Skeletal muscle tissue (tissue), 4 donors: ENCODE measurements around the gene LAMB1. TPM values are rescaled to one million over a fixed set of nuclear protein-coding genes. Genes with fewer than 3 reads are reported as not detected.

Experiments used
- H3K27ac ChIP-seq: one replicate; pipeline ENCODE4 v1.7.0; 2013; ENCODE audit warnings: mild to moderate bottlenecking, low read depth, low read length, inconsistent platforms
- H3K27me3 ChIP-seq, 3 donors: one replicate each; pipeline ENCODE4 v1.7.0; 2013; ENCODE audit warnings: low read length in 3 of 3; ENCODE audit not compliant: control insufficient read depth in 3 of 3, insufficient read depth in 3 of 3
- H3K36me3 ChIP-seq, 3 donors: one replicate each; pipeline ENCODE4 v1.7.0; 2013; ENCODE audit warnings: low read length in 3 of 3; ENCODE audit not compliant: control insufficient read depth in 3 of 3, insufficient read depth in 3 of 3
- H3K4me1 ChIP-seq, 3 donors: one replicate each; pipeline ENCODE4 v1.7.0; 2013; ENCODE audit warnings: low read length in 3 of 3, mild to moderate bottlenecking in 3 of 3; ENCODE audit not compliant: control insufficient read depth in 3 of 3, insufficient read depth in 3 of 3
- H3K4me3 ChIP-seq, 3 donors: one replicate each; pipeline ENCODE4 v1.7.0; 2013; ENCODE audit warnings: low read length in 3 of 3
- H3K9ac ChIP-seq, 3 donors: one replicate each; pipeline ENCODE4 v1.7.0; 2013; ENCODE audit warnings: low read length in 3 of 3, mild to moderate bottlenecking in 3 of 3, moderate library complexity in 2 of 3, low read depth in 1 of 3
- H3K9me3 ChIP-seq, 3 donors: one replicate each; pipeline ENCODE4 v1.7.0; 2013; ENCODE audit warnings: low read length in 3 of 3; ENCODE audit not compliant: control insufficient read depth in 3 of 3
- total RNA-seq: library from RNA; depleted of rRNA; stranded (reverse); fragments of >200 nt; gene quantifications from one replicate; pipeline ENCODE4 v1.2.3, GENCODE V29; 2014
- donor health status: Osteomylitis.

The LAMB1 gene
- total RNA-seq, result 195 TPM

DNA sequence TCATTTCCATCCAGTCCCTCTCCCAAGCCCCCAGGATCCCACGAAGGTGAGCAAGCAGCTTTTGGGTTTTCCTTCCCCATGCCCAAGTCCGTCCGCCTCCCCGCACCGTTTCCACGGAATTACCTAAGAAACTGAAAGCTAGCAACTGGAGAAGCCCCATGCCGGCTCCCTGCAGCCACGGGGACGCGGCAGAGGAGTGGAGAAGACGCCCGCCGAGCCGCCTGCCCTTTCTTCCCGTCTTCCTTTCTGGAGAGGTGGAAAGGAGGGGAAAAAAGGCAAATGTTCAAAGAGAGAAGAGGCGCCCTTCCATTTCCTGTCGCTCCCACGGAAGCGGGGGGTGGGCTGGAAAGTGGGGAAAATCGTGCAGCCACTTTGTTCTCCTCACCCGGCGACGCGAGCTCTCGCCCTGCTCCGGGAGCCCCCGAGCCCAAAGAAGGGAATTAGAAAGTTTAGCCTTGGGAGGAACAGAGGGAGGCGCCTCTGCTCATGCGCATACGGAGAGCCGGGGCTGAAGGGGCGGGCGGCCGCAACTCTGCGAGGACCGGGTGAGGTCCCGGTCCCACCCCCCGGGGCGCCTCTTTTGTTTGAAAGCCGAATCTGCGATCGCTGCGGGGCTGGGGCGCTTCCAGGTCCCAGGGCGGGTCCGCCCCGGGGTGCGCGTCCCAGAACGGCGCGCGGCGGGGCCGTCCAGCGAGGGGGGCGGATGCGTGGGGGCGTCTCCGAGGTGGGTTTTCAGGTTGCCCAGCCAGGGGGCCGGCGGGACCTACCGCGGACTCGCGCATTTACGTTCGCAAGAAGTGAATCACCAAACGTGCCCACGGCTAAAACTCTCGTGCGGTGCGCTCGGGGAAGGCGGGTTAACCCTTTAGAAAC, at the start of gene LAMB1:
TSS of gene LAMB1 (minus strand) at position 436 of the 873 bp plus-strand sequence. CDS start at position 160, 276 bp downstream.
- Histone ChIP-seq H3K4me3 (peak within 1 kb of the TSS; percentile 75 to 78 (median 77)), H3K9me3 (no peaks in the 10 kb centered on the region), H3K4me1 (peaks cover 19 to 28% (median 23%) of the 10 kb centered on the region in 3 donors), H3K36me3 (no peaks in the 10 kb centered on the region), H3K27ac (peak within 1 kb of the TSS; percentile 66), H3K9ac (peak within 1 kb of the TSS; percentile 61 to 73 (median 65)), H3K27me3 (peaks cover 21 to 27% (median 25%) of the 10 kb centered on the region in 3 donors)

- Histone ChIP-seq H3K4me3 (no peak overlapping the region), H3K9me3 (no peaks in the 10 kb centered on the region), H3K9ac (no peak overlapping the region), H3K27ac (no peak overlapping the region), H3K27me3 (no peaks in the 10 kb centered on the region), H3K36me3 (no peaks in the 10 kb centered on the region), H3K4me1 (no peaks in the 10 kb centered on the region)
These were observed 48.5 kb upstream of the LAMB1 start for GRCh38 chr7:108051454-108051853.

DNA sequence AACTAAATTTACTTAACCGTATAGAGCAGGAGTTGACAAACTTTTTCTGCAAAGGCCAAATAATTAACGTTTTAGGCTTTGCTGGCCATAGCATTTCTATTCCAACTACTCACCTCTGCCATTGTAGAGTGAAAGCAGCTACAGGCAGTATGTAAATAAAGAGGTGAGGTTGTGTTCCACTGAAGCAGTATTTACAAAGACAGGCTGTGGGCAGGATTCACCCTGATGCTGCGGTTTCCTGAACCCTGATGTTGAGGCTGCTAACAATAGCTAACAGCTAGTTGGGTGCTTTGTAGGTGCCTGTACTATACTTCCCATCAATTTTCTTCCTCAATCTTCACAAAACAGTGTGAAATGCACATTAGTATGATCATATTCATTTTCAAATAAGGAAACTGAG, 47.0 kb upstream of the LAMB1 start:
- Histone ChIP-seq H3K36me3 (no peaks in the 10 kb centered on the region), H3K27ac (no peak overlapping the region), H3K4me1 (no peaks in the 10 kb centered on the region), H3K9me3 (no peaks in the 10 kb centered on the region), H3K4me3 (no peak overlapping the region), H3K9ac (no peak overlapping the region), H3K27me3 (no peaks in the 10 kb centered on the region)

DNA sequence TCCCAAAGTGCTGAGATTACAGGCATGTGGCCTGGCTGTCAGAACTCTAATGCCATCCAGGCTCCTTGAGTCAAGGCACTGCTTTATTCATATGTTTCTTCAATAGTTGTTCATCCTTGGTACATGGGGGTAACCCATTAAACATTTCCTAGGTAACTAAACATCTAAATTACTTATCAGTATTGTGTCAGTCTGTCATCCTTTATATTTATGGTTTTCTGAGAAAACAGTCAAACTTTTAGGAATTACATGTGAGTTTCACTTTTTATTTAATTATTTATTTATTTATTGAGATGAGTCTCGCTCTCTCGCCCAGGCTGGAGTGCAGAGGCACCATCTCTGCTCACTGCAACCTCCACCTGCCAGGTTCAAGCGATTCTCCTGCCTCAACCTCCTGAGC, 45.5 kb upstream of the LAMB1 start:
- Histone ChIP-seq H3K36me3 (no peaks in the 10 kb centered on the region), H3K4me1 (no peaks in the 10 kb centered on the region), H3K27me3 (no peaks in the 10 kb centered on the region), H3K27ac (no peak overlapping the region), H3K9ac (no peak overlapping the region), H3K4me3 (no peak overlapping the region), H3K9me3 (no peaks in the 10 kb centered on the region)

- H3K27ac ChIP-seq, result no peak overlapping the region
- H3K9ac ChIP-seq, result no peak overlapping the region
- H3K4me1 ChIP-seq, result no peaks in the 10 kb centered on the region
- H3K9me3 ChIP-seq, result no peaks in the 10 kb centered on the region
- H3K36me3 ChIP-seq, result no peaks in the 10 kb centered on the region
- H3K4me3 ChIP-seq, result no peak overlapping the region
- no peaks in the 10 kb centered on the region for H3K27me3 ChIP-seq
These were observed 44.1 kb upstream of the LAMB1 start for GRCh38 chr7:108046952-108047506.

DNA sequence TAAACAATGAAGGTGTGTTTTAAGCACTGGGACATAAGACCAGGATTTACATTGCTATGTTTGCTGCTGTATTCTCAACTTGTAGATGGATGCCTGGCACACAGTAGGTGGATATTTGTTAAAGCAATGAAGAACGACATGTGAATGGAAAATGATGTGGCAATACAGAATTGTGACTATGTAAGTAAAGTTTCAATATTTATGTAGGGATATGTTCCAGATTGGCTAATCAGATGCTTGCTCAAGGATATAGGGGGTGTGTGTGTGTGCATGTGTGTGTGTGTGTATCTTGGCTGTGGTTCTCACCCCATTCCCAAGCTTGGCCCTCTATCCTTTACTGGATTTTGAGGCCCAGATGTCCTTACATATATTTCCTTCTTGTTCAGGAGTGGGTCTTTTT, 42.7 kb upstream of the LAMB1 start:
- H3K27me3 ChIP-seq, result no peaks in the 10 kb centered on the region

GRCh38 chr7:108045154-108045553, 42.2 kb upstream of the LAMB1 start:
- no peak overlapping the region for H3K9ac ChIP-seq
- H3K27me3 ChIP-seq, result no peaks in the 10 kb centered on the region
- H3K9me3 ChIP-seq, result no peaks in the 10 kb centered on the region
- no peak overlapping the region for H3K27ac ChIP-seq
- H3K4me1 ChIP-seq, result no peaks in the 10 kb centered on the region
- no peaks in the 10 kb centered on the region for H3K36me3 ChIP-seq
- no peak overlapping the region for H3K4me3 ChIP-seq

More for the DNA sequence above, 42.7 kb upstream of the LAMB1 start:
- Histone ChIP-seq H3K9ac (no peak overlapping the region), H3K27ac (no peak overlapping the region), H3K36me3 (no peaks in the 10 kb centered on the region), H3K4me1 (no peaks in the 10 kb centered on the region), H3K4me3 (no peak overlapping the region), H3K9me3 (no peaks in the 10 kb centered on the region)

GRCh38 chr7:108044345-108044744, 41.4 kb upstream of the LAMB1 start:
- Histone ChIP-seq H3K4me1 (no peaks in the 10 kb centered on the region), H3K9me3 (no peaks in the 10 kb centered on the region), H3K27me3 (no peaks in the 10 kb centered on the region), H3K36me3 (no peaks in the 10 kb centered on the region), H3K4me3 (no peak overlapping the region), H3K9ac (no peak overlapping the region), H3K27ac (no peak overlapping the region)

GRCh38 chr7:108038986-108039385, 36.0 kb upstream of the LAMB1 start:
- Histone ChIP-seq H3K36me3 (no peaks in the 10 kb centered on the region), H3K9ac (no peak overlapping the region), H3K9me3 (no peaks in the 10 kb centered on the region), H3K27ac (no peak overlapping the region), H3K4me3 (no peak overlapping the region), H3K27me3 (no peaks in the 10 kb centered on the region), H3K4me1 (no peaks in the 10 kb centered on the region)

DNA sequence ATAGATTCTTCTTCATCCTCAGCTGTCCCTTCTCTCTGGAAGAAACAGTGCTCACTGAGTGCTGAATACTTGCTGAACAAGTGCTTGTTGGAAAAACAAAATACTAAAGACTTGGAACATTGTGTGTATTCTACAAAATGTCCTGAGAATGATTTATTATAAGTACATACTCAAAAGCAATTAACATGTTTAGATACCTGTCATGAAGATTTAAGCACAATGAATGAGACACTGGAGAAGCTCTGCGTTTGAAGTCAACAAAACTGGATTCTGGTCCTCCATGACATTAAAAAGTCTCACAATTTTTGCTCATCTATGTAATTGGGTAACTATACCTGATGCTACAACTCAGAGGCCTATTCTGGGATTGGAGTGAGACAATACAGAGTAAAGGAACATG, 34.8 kb upstream of the LAMB1 start:
- no peaks in the 10 kb centered on the region for H3K36me3 ChIP-seq
- H3K9ac ChIP-seq, result no peak overlapping the region
- H3K4me1 ChIP-seq, result no peaks in the 10 kb centered on the region
- H3K9me3 ChIP-seq, result no peaks in the 10 kb centered on the region
- no peaks in the 10 kb centered on the region for H3K27me3 ChIP-seq
- no peak overlapping the region for H3K4me3 ChIP-seq
- no peak overlapping the region for H3K27ac ChIP-seq
